Measurements from ENCODE around the gene HNRNPD.
"Not testable (repeated sequence)": the region's sequence is repeated elsewhere in the genome, so short reads cannot be mapped to it uniquely, and the experiment has no call there.

HNRNPD gene

GRCh38 chr4:82373816-82374625 lies at the start of gene HNRNPD:
TSS of gene HNRNPD (minus strand) at chr4:82373991. CDS start at chr4:82373678, 313 bp downstream.
- in situ Hi-C loops (cut with HindIII; ENCODE audit: low sequenced_read_pairs), result no loop called here

- in situ Hi-C loops (cut with HindIII; ENCODE audit: low sequenced_read_pairs), result no loop called here
These were observed 48.8 kb upstream of the HNRNPD start for GRCh38 chr4:82422616-82423015.

GRCh38 chr4:82421796-82422560 lies 48.2 kb upstream of the HNRNPD start:
- in situ Hi-C loops (cut with HindIII; ENCODE audit: low sequenced_read_pairs), result no loop called here

- in situ Hi-C loops (cut with HindIII; ENCODE audit: low sequenced_read_pairs), result no loop called here
These were observed 45.7 kb upstream of the HNRNPD start for GRCh38 chr4:82419451-82419850.

GRCh38 chr4:82415922-82416365 lies 42.2 kb upstream of the HNRNPD start:
- in situ Hi-C loops (cut with HindIII; ENCODE audit: low sequenced_read_pairs), result no loop called here

GRCh38 chr4:82415061-82415460 lies 41.3 kb upstream of the HNRNPD start:
- in situ Hi-C loops (cut with HindIII; ENCODE audit: low sequenced_read_pairs), result not testable (repeated sequence)

GRCh38 chr4:82403725-82404124 lies 29.9 kb upstream of the HNRNPD start:
- in situ Hi-C loops (cut with HindIII; ENCODE audit: low sequenced_read_pairs), result no loop called here

GRCh38 chr4:82402196-82402775 lies 28.5 kb upstream of the HNRNPD start:
- in situ Hi-C loops (cut with HindIII; ENCODE audit: low sequenced_read_pairs), result no loop called here

- in situ Hi-C loops (cut with HindIII; ENCODE audit: low sequenced_read_pairs), result no loop called here
These were observed 27.8 kb upstream of the HNRNPD start for GRCh38 chr4:82401600-82401999.

- in situ Hi-C loops (cut with HindIII; ENCODE audit: low sequenced_read_pairs), result no loop called here
These were observed 24.5 kb upstream of the HNRNPD start for GRCh38 chr4:82398263-82398662.

- in situ Hi-C loops (cut with HindIII; ENCODE audit: low sequenced_read_pairs), result no loop called here
These were observed 23.7 kb upstream of the HNRNPD start for GRCh38 chr4:82397527-82397926.

- in situ Hi-C loops (cut with HindIII; ENCODE audit: low sequenced_read_pairs), result no loop called here
These were observed 21.1 kb upstream of the HNRNPD start for GRCh38 chr4:82394896-82395295.

- in situ Hi-C loops (cut with HindIII; ENCODE audit: low sequenced_read_pairs), result not testable (repeated sequence)
These were observed 16.3 kb upstream of the HNRNPD start for GRCh38 chr4:82390061-82390460.

GRCh38 chr4:82388405-82388804 lies 14.6 kb upstream of the HNRNPD start:
- in situ Hi-C loops (cut with HindIII; ENCODE audit: low sequenced_read_pairs), result no loop called here

GRCh38 chr4:82386312-82386711 lies 12.5 kb upstream of the HNRNPD start:
- in situ Hi-C loops (cut with HindIII; ENCODE audit: low sequenced_read_pairs), result not testable (repeated sequence)

GRCh38 chr4:82382751-82383150 lies 9.0 kb upstream of the HNRNPD start:
- in situ Hi-C loops (cut with HindIII; ENCODE audit: low sequenced_read_pairs), result no loop called here

- in situ Hi-C loops (cut with HindIII; ENCODE audit: low sequenced_read_pairs), result no loop called here
These were observed 8.0 kb upstream of the HNRNPD start for GRCh38 chr4:82381661-82382296.

- in situ Hi-C loops (cut with HindIII; ENCODE audit: low sequenced_read_pairs), result no loop called here
These were observed 7.4 kb upstream of the HNRNPD start for GRCh38 chr4:82381235-82381634.

- in situ Hi-C loops (cut with HindIII; ENCODE audit: low sequenced_read_pairs), result no loop called here
These were observed 7.0 kb upstream of the HNRNPD start for GRCh38 chr4:82380831-82381230.

- in situ Hi-C loops (cut with HindIII; ENCODE audit: low sequenced_read_pairs), result no loop called here
These were observed 6.6 kb upstream of the HNRNPD start for GRCh38 chr4:82380344-82380743.

GRCh38 chr4:82376109-82376508 lies 2.3 kb upstream of the HNRNPD start:
- in situ Hi-C loops (cut with HindIII; ENCODE audit: low sequenced_read_pairs), result no loop called here

All from endothelial cell of hepatic sinusoid (primary cell).